HG03378 (cell line): ENCODE measurements around the gene F10.
"Not testable (repeated sequence)": the region's sequence is repeated elsewhere in the genome, so short reads cannot be mapped to it uniquely, and the experiment has no call there.

Experiments
- ATAC-seq: cut with Tn5 transposase; IDR thresholded peaks from one replicate; pipeline ENCODE4 v1.9.1; 2021; ENCODE audit warnings: mild to moderate bottlenecking, moderate library complexity; ENCODE audit not compliant: unreplicated experiment

Gene F10

DNA sequence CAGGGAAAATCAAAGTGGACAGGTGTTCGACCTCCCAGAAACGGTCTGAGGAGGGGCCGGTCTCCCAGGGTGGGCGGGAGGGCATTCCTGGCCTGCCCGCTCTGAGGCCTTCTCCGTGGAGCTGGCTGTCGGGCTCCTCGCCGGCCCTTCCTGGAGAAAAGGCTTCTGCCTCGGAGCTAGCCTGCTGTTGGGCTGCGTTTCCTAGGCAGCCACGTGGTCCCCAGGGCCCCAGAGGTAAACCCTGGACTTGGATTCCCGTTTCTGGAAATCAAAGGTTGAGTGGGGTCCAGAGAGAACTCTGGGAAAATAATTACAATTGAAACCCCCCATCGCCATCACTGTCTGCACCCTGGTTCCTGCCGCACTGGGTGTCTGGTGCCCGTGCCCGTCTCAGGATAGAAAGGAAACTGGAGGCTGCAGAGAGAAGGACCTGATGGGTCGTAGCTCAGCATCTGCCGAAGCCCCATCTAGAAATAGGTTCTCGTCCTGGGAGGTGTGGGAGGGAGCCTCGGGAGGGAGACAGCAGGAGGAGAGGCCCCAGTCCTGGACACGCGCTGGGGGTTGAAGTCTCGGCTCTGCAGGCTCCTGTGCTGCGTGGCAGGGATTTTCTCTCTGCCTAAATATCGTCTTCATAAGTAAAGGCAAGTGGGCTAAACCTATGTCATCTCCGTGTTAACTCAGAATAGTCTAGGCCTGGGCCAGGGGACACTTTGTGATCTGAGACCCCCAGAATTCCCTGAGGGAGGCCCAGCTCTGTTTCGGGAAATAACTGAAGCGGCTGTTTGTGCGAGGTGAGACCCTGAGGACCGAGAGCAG lies 28.2 kb downstream of the F10 start:
- ATAC-seq, result no peak

- no peak for ATAC-seq
Observed at GRCh38 chr13:113151745-113152690, 29.4 kb downstream of the F10 start.

DNA sequence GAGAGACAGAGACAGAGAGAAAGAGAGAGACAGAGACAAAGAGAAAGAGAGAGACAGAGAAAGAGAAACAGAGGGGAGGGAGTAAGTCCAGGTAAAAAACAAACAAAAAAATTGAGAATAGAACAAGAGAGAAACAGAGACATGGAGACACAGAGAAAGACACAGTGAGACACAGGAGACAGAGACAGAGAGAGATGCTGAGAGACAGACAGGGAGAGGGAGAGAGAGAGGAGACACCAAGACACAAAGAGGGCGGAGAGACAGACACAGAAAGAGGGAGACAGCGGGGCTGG lies 30.0 kb downstream of the F10 start:
- peak; percentile 5 for ATAC-seq

DNA sequence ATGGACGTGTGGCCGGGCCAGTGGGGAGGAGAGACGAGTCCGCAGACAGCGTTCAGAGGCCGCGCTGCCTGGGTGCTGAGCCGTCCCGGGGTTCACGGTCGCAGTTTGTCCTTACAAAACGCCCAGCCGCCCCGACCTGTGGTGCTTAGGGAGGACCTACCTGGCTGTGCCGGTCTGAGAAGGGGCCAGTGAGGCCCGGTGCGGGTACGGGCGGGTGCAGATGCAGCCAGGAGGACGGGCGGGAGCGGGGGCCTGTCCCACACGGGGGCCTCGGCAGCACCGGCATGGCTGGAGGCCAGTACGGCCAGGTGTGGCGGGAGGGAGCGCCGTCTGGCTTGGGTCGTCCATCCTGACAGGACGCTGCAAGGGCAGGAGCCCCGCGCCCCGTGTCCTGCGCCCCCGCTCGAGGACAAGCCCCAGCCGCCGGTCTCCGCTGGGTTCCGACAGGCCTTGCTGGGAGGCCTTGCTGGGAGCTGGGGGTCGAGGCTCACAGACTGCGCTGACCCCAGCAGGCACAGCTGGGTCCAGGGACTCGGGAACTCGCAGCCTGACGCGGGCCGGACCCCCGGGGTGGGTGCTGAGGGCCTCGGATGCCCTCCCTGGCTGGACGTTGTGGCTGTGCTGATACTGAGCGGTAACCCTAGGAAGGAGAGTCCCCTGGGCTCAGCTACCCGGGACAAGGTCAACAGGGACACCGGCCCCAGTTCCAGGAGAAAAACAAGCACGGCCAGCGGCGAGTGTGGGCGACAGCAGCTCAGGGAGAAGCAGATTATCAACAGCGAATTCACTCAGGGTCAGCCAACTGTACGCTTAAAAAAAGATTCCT lies 30.6 kb downstream of the F10 start:
- peak; percentile 22 for ATAC-seq

DNA sequence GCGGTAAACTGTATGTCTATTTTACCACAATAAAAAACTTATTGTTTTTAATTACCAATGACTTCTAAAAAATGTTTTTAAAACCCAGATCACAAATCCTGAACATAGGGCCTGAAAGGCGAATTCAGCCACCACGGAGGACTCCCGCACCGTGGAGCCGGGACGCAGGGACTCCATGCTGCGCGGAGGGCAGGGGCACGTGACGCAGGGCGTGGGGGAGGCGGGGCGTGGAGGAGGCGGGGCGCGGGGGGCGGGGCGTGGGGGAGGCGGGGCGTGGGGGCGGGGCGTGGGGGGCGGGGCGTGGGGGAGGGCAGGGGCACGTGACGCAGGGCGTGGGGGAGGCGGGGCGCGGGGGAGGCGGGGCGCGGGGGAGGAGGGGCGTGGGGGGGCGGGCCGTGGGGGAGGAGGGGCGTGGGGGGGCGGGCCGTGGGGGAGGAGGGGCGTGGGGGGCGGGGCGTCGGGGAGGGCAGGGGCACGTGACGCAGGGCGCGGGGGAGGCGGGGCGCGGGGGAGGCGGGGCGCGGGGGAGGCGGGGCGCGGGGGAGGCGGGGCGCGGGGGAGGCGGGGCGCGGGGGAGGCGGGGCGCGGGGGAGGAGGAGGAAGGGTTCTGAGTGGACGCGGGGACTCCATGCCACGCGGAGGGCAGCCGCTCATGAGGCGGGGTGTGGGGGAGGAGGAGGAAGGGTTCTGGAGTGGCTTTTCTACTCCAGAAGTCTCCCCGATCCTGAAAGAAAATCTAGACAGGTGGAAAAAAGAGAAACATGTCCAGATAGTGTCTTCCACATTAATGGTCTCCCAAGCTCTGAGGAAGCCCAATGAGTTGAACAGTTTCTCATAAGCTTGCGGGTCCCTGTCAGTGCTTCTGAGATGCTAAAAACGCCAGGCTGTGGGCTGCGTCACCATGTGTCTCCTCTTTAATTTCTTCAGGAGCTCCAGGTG lies 31.5 kb downstream of the F10 start:
- ATAC-seq, result peak; percentile 39

GRCh38 chr13:113155201-113155600 lies 32.6 kb downstream of the F10 start:
- no peak for ATAC-seq

- no peak for ATAC-seq
Observed at GRCh38 chr13:113155982-113156655, 33.5 kb downstream of the F10 start.

DNA sequence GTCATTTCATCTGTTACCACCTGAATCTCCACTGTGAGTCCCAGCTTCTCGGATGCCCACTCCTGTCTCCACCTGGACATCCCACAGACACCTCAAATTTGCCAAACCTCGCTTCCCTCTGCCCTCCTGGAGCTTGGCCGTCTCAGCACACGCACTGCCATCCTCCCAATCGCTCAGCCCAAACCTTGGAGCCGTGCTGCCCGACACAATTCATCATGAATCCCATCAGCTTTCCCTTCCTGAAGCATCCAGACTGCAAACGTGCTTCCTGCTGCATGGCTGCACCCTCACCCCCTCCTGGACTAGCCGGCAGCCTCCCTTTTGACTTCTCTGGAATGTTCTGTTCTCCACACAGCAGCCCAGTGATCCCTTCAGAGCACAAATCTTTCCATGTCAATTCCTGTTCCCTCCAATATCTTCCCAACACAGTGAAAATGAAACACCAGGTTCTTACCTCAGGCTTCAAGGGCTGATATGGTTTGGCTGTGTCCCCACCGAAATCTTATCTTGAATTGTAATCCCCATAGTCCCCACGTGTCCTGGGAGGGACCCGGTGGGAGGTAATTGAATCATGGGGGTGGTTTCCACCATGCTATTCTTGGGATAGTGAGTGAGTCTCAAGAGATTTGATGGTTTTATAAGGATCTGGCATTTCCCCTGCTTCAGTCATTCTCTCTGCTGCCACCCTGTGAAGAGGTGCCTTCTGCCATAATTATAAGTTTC lies 34.8 kb downstream of the F10 start:
- ATAC-seq, result no peak

DNA sequence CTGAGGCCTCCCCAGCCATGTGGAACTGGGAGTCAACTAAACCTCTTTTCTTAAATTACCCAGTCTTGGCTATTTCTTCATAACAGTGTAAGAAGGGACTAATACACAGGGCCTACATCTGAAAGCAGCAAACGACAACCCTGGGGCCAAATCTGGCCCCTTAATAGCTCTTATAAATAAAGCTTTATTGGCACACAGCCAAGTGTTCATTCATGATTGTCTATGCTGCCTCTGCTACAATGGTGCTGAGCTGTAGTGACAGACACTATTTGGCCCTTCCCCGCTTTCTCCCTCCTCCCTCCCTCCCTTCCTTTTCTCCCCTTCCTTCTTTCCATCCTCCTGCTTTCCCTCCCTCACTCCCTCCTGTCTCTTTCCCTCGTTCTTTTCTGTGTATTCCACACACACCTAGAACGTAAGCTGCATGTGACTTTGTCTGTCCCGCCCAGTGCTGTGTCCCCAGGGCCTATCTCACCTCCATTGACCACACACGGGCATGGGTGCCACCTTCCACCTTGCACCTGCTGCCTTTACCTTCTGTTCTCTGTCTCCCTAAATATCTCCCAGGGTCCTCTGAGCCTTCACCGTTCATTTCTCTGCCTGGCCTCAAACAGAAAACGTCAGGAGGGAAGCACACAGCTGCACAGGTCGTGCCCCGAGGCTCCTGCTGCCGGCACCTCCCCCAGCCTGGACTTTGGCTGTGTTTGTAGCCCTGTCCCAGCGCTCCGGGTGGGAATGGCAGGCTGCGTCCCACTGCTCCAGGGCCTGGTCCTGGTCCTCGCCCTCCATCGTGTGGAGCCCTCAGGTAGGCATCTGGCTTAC lies 35.5 kb downstream of the F10 start, which contains the start of gene PROZ:
TSS of gene PROZ (plus strand) at position 720 of the 819 bp plus-strand sequence. CDS start at position 733, 13 bp downstream.
- no peak for ATAC-seq

DNA sequence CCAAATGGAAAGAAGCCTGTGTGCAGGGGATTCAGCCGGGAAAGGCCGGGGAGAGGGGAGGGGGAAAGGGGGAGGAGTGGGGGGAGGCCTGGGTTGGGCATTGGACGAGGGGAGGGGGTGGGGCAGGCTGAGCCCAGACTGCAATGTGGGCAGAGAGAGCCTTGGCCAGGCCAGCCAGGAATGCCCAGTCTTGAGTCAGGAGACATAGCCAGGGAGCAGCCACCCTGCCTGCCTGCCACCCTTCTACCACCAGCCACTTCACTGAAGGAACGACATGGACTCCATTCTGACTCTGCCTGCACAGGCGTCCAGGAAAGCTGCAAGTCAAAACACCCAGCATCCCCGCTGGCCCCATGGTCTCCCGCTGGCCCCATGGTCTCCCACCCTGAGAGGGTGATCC lies 36.3 kb downstream of the F10 start:
- ATAC-seq, result no peak

GRCh38 chr13:113159701-113160100 lies 37.1 kb downstream of the F10 start:
- ATAC-seq, result no peak

- ATAC-seq, result no peak
Observed at GRCh38 chr13:113160983-113161382, 38.4 kb downstream of the F10 start.

GRCh38 chr13:113161433-113161832 lies 38.8 kb downstream of the F10 start:
- ATAC-seq, result no peak

- not testable (repeated sequence) for ATAC-seq
Observed at GRCh38 chr13:113161975-113162374, 39.4 kb downstream of the F10 start.

DNA sequence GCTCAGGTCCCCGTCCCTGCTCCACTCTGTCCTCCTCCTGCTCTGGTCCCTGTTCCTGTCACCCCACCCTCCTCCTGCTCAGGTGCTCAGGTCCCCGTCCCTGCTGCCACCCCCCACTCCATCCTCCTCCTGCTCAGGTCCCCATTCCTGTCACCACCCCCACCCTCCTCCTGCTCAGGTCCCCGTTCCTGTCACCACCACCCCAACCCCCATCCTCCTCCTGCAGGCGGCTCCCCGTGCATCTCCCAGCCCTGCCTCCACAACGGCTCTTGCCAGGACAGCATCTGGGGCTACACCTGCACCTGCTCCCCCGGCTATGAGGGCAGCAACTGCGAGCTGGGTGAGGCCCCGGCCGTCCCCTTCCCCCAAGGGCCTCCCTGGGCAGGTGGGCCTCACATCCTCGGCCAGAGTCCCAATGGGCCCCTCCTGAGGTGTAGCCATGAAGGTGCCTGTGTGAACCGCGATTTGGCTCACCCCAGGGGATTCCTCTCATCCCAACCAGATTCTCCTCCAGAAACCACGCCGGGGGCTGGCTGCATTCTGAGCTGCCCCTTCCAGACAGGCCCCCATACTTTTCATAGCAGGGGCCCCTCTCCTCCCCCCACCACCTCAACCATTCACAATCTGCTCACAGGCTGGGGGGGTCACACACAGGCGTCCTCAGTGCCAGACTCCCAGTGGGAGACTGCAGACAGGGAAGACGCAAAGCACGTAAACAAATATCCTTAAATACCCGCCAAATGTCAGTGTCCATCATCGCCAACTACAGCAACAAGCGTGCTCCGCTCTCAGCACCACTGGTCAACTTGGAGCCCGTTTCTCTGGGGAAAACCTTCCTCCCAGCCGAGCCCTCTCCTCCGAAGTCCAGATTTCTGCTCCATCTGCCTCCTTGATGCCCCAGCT lies 40.4 kb downstream of the F10 start:
- ATAC-seq, result no peak

DNA sequence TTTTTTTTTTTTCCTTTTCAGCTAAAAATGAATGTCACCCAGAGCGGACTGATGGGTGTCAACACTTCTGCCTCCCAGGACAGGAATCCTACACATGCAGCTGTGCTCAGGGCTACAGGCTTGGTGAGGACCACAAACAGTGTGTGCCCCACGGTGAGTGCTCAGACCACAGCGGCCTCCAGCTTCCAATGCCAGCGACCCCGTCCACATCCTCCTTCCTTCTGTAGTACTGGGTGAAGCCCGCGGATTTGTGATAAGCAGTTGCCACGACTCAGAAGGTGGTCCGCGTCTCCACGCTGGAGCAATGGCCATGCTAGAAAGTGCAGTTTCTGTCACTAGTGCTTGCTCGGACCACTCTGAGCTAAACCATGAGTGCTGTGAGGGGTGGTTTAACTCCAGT lies 41.9 kb downstream of the F10 start:
- ATAC-seq, result no peak

DNA sequence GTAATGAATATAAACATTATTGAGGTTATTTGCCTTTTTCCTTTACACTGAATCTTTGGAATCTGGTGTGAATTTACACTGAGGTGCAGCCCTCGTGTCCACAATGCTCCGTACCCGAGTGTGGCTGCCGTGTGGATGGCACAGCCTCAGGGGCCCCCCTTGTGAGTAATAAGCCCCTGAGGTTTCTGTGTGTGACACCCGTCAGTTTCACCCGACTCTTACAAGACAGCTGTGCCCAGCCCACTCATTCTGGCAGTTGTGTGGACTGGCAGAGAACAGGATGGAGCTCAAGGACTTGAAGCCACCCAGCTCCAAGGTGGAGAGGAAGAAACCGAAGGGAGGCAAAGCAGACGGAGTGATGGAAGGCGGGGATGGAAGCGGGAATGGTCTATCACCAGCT lies 43.7 kb downstream of the F10 start:
- ATAC-seq, result no peak
